ENCODE results near the gene MAGI2.

- TF ChIP-seq CTCF (IDR thresholded peaks at IDR 0.05; ENCODE audit: insufficient read depth, low read length, poor library complexity, severe bottlenecking) (no peak), EZH2phosphoT487 (conservative IDR thresholded peaks at IDR 0.05; ENCODE audit: low read length) (no peak)
Observed at GRCh38 chr7:78441737-78442136, 1011.7 kb downstream of the MAGI2 start.
